ENCODE results near the gene KIAA1217. TPM values are rescaled to one million over a fixed set of nuclear protein-coding genes. Genes with fewer than 3 reads are reported as not detected.

KIAA1217 gene
- total and polyA plus RNA-seq, 2 of the 8 experiments (the other 6 are each of a cell fraction or from before 2014, with no cell fraction given), result 4.5 to 15.6 TPM

GRCh38 chr10:24433705-24434104 lies 224.8 kb downstream of the KIAA1217 start:
- no peak overlapping the region for H2BK15ac ChIP-seq (ENCODE audit: low read length)
- CTCF ChIA-PET (ENCODE audit: partially characterized antibody), result interaction anchor here (0.6 to 1.3 kb wide), 2 partner anchors 14 to 60 kb away, joined by 3 to 4 read pairs; no protein-coding TSS in a partner anchor
- H3K23me2 ChIP-seq (ENCODE audit: low read depth, low read length), result no peaks in the 10 kb centered on the region
- H3K27me3 ChIP-seq (replicated peaks in 1 of 4; ENCODE audit: control insufficient read depth in 3 of 4, extremely low read depth in 1 of 4, insufficient read depth in 3 of 4, low read length in 3 of 4), result no peaks in the 10 kb centered on the region
- no peak overlapping the region for H4K8ac ChIP-seq (ENCODE audit: extremely low read depth, insufficient read depth, low read length)
- no peak overlapping the region for H3K14ac ChIP-seq (ENCODE audit: insufficient read length)
- no peak overlapping the region for H2BK5ac ChIP-seq (ENCODE audit: low read depth, low read length)
- H3K56ac ChIP-seq (replicated peaks; ENCODE audit: insufficient read length, low read depth, low read length), result no peak overlapping the region
- H2BK12ac ChIP-seq (ENCODE audit: low read depth, low read length), result no peak overlapping the region
- H4K20me1 ChIP-seq (replicated peaks in 1 of 2; ENCODE audit: control insufficient read depth in 1 of 2, insufficient read depth in 2 of 2, low read length in 2 of 2), result no peaks in the 10 kb centered on the region
- WGBS, 2 experiments (ENCODE audit: extremely low coverage in 1 of 2, insufficient coverage in 1 of 2, insufficient read length in 1 of 2, insufficient replicate concordance in 2 of 2, low coverage in 1 of 2, low lambda C conversion rate in 2 of 2, missing lambda C conversion rate in 1 of 2), result 71% methylated on average over 1 of the region's 3 CpGs; no CpG with 5 or more reads in 1 of the 2 experiments
- TF ChIP-seq KDM4A (IDR thresholded peaks at IDR 0.05; ENCODE audit: low read depth, low read length, severe bottlenecking) (no peak), CEBPB (IDR thresholded peaks at IDR 0.05; ENCODE audit: low read depth, low read length) (no peak), CHD1 (IDR thresholded peaks at IDR 0.05; ENCODE audit: low read depth, low read length) (no peak), EZH2 (IDR thresholded peaks at IDR 0.05; ENCODE audit: low read depth, low read length, severe bottlenecking) (no peak), TEAD4 (IDR thresholded peaks at IDR 0.05; ENCODE audit: low read depth, low read length) (no peak)
- peaks cover 0 to 4% (median 2%) of the 10 kb centered on the region in 4 experiments; a peak in 2 of 7 replicates for H3K4me1 ChIP-seq (replicated peaks in 1 of 4; ENCODE audit: control insufficient read depth in 3 of 4, insufficient read depth in 4 of 4, low read length in 3 of 4)
- H3K23ac ChIP-seq (ENCODE audit: insufficient read length), result no peak overlapping the region
- no peak overlapping the region for H3K4me3 ChIP-seq (ENCODE audit: extremely low read depth in 1 of 4, insufficient read depth in 2 of 4, low read depth in 3 of 4, low read length in 4 of 4)
- H2AK5ac ChIP-seq (ENCODE audit: low read depth, low read length), result no peak overlapping the region
- no peak overlapping the region for H3K4me2 ChIP-seq (ENCODE audit: insufficient read depth in 1 of 2, low read depth in 2 of 2, low read length in 2 of 2)
- no peak overlapping the region for H2AFZ ChIP-seq (ENCODE audit: low read length)
- no peak overlapping the region for H4K91ac ChIP-seq (replicated peaks; ENCODE audit: insufficient read length, low read length)
- H3K4ac ChIP-seq (replicated peaks; ENCODE audit: insufficient read length, low read depth, low read length), result no peak overlapping the region
- H3K9ac ChIP-seq (replicated peaks in 1 of 4; ENCODE audit: extremely low read depth in 1 of 4, low read depth in 3 of 4, low read length in 3 of 4), result no peak overlapping the region
- H4K5ac ChIP-seq (ENCODE audit: insufficient read length, low read depth, low read length), result no peak overlapping the region
- no peaks in the 10 kb centered on the region for H3K79me2 ChIP-seq (ENCODE audit: control insufficient read depth in 1 of 2, insufficient read depth in 2 of 2, low read length in 2 of 2)
- H3K27ac ChIP-seq (ENCODE audit: low read depth, low read length), result no peak overlapping the region
- no peak for FAIRE-seq
- POLR2A ChIA-PET (ENCODE audit: partially characterized antibody), result no interaction called here
- H3K18ac ChIP-seq (ENCODE audit: extremely low read depth, low read length), result no peak overlapping the region
- peaks cover 0 to 2% (median 0%) of the 10 kb centered on the region in 4 experiments; a peak in 2 of 8 replicates for H3K36me3 ChIP-seq (ENCODE audit: control insufficient read depth in 2 of 4, insufficient read depth in 4 of 4, low read length in 3 of 4)
- DNase-seq (ENCODE audit: low read depth in 1 of 2, low spot score in 2 of 2), result no peak
- H2BK20ac ChIP-seq (ENCODE audit: low read length), result no peak overlapping the region
- H3K9me3 ChIP-seq (ENCODE audit: insufficient read depth in 2 of 2, low read depth in 1 of 2, low read length in 1 of 2), result no peaks in the 10 kb centered on the region
- H2BK120ac ChIP-seq (replicated peaks; ENCODE audit: low read depth, low read length), result no peak overlapping the region
- no peaks in the 10 kb centered on the region for H3K79me1 ChIP-seq (ENCODE audit: low read depth, low read length)

Measured in H1 (cell line).